Measurements from ENCODE around the gene UCHL1.

The UCHL1 gene

GRCh38 chr4:41236032-41236431, 20.7 kb upstream of the UCHL1 start:
- in situ Hi-C loops (cut with MboI; ENCODE audit: low sequenced_read_pairs), result no loop called here

GRCh38 chr4:41236508-41236907, 20.2 kb upstream of the UCHL1 start:
- in situ Hi-C loops (cut with MboI; ENCODE audit: low sequenced_read_pairs), result no loop called here

GRCh38 chr4:41241919-41242318, 14.8 kb upstream of the UCHL1 start:
- in situ Hi-C loops (cut with MboI; ENCODE audit: low sequenced_read_pairs), result no loop called here

GRCh38 chr4:41245983-41246382, 10.7 kb upstream of the UCHL1 start:
- in situ Hi-C loops (cut with MboI; ENCODE audit: low sequenced_read_pairs), result no loop called here

- in situ Hi-C loops (cut with MboI; ENCODE audit: low sequenced_read_pairs), result no loop called here
Observed at GRCh38 chr4:41256131-41256739, 493 bp upstream of the UCHL1 start.

- in situ Hi-C loops (cut with MboI; ENCODE audit: low sequenced_read_pairs), result no loop called here
Observed at GRCh38 chr4:41257257-41257901, 651 bp downstream of the UCHL1 start.

- in situ Hi-C loops (cut with MboI; ENCODE audit: low sequenced_read_pairs), result no loop called here
Observed at GRCh38 chr4:41257906-41258305, 1.2 kb downstream of the UCHL1 start.

GRCh38 chr4:41258783-41259182, 2.1 kb downstream of the UCHL1 start:
- in situ Hi-C loops (cut with MboI; ENCODE audit: low sequenced_read_pairs), result no loop called here

- in situ Hi-C loops (cut with MboI; ENCODE audit: low sequenced_read_pairs), result no loop called here
Observed at GRCh38 chr4:41260116-41260733, 3.5 kb downstream of the UCHL1 start.

- in situ Hi-C loops (cut with MboI; ENCODE audit: low sequenced_read_pairs), result no loop called here
Observed at GRCh38 chr4:41262198-41262597, 5.5 kb downstream of the UCHL1 start.

GRCh38 chr4:41264212-41264611, 7.5 kb downstream of the UCHL1 start:
- in situ Hi-C loops (cut with MboI; ENCODE audit: low sequenced_read_pairs), result no loop called here

GRCh38 chr4:41267997-41268396, 11.3 kb downstream of the UCHL1 start:
- in situ Hi-C loops (cut with MboI; ENCODE audit: low sequenced_read_pairs), result no loop called here

GRCh38 chr4:41268721-41269517, 12.2 kb downstream of the UCHL1 start:
- in situ Hi-C loops (cut with MboI; ENCODE audit: low sequenced_read_pairs), result no loop called here

GRCh38 chr4:41269682-41270081, 13.0 kb downstream of the UCHL1 start:
- in situ Hi-C loops (cut with MboI; ENCODE audit: low sequenced_read_pairs), result no loop called here

- in situ Hi-C loops (cut with MboI; ENCODE audit: low sequenced_read_pairs), result loop anchor here (25.0 kb wide), 1 partner anchor 386 kb away; no protein-coding TSS in a partner anchor
Observed at GRCh38 chr4:41275931-41276330, 19.2 kb downstream of the UCHL1 start.

- in situ Hi-C loops (cut with MboI; ENCODE audit: low sequenced_read_pairs), result loop anchor here (25.0 kb wide), 1 partner anchor 382 kb away; no protein-coding TSS in a partner anchor
Observed at GRCh38 chr4:41280010-41280409, 23.3 kb downstream of the UCHL1 start.

- in situ Hi-C loops (cut with MboI; ENCODE audit: low sequenced_read_pairs), result loop anchor here (25.0 kb wide), 1 partner anchor 381 kb away; no protein-coding TSS in a partner anchor
Observed at GRCh38 chr4:41281038-41281634, 24.4 kb downstream of the UCHL1 start.

GRCh38 chr4:41282366-41282765, 25.6 kb downstream of the UCHL1 start:
- in situ Hi-C loops (cut with MboI; ENCODE audit: low sequenced_read_pairs), result loop anchor here (25.0 kb wide), 1 partner anchor 380 kb away; no protein-coding TSS in a partner anchor

- in situ Hi-C loops (cut with MboI; ENCODE audit: low sequenced_read_pairs), result loop anchor here (25.0 kb wide), 1 partner anchor 377 kb away; no protein-coding TSS in a partner anchor
Observed at GRCh38 chr4:41285202-41285863, 28.6 kb downstream of the UCHL1 start.

GRCh38 chr4:41285864-41286235, 29.1 kb downstream of the UCHL1 start:
- in situ Hi-C loops (cut with MboI; ENCODE audit: low sequenced_read_pairs), result loop anchor here (25.0 kb wide), 1 partner anchor 376 kb away; no protein-coding TSS in a partner anchor

Data from hTERT RPE-1 (cell line).